GM12873 (cell line): ENCODE data around the gene SLC24A3.

Source experiments
- CTCF ChIP-seq: IDR thresholded peaks from 2 replicates; pipeline ENCODE4 v1.5.1; 2012; ENCODE audit warnings: low read depth, mild to moderate bottlenecking, moderate library complexity, low read length, control low read depth; ENCODE audit not compliant: insufficient read depth; ENCODE audit errors: missing control alignments

The SLC24A3 gene

GRCh38 chr20:19347943-19348456 lies 135.6 kb downstream of the SLC24A3 start:
- TF ChIP-seq CTCF: no peak

GRCh38 chr20:19348582-19348981 lies 136.1 kb downstream of the SLC24A3 start:
- no peak for TF ChIP-seq CTCF

- no peak for TF ChIP-seq CTCF
These were observed 137.4 kb downstream of the SLC24A3 start for GRCh38 chr20:19349879-19350278.

- peak; percentile 10 for TF ChIP-seq CTCF
These were observed 139.1 kb downstream of the SLC24A3 start for GRCh38 chr20:19351542-19351941.

GRCh38 chr20:19354950-19355349 lies 142.5 kb downstream of the SLC24A3 start:
- no peak for TF ChIP-seq CTCF

GRCh38 chr20:19361790-19362189 lies 149.3 kb downstream of the SLC24A3 start:
- no peak for TF ChIP-seq CTCF

- TF ChIP-seq CTCF: no peak
These were observed 151.0 kb downstream of the SLC24A3 start for GRCh38 chr20:19363476-19363875.
